ENCODE data around the gene IZUMO1R.
A peak's percentile ranks its signal among the peaks of the same experiment; 100 is the strongest.
"Not testable (repeated sequence)": the region's sequence is repeated elsewhere in the genome, so short reads cannot be mapped to it uniquely, and the experiment has no call there.

Gene IZUMO1R

GRCh38 chr11:94303966-94304958, at the start of gene IZUMO1R:
Gene IZUMO1R (plus strand): TSS chr11:94304580. CDS start chr11:94305637, 1,057 bp downstream.
- no peak for DNase-seq (ENCODE audit: low read depth)

DNA sequence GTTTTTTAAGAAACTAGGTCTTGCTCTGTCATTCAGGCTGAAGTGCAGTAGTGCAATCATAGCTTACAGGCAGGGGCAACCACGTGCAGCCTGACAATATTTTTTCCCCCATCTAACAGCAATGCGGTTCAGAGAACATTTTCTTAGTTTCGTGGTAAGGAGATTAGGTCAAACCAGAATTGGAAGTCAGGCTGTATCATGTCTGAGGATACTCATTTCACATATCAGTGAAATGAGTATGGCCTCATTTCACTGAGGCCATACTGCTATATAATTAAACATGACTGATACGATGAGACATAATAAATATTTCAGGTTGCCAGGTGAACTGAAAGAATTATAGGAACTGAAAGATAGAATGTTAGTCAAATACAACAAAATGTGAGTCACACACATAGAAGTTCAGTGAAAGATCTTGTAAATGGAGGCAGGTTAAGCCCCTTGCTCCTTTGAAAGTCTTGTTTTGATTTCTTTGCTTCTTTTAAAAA, 32.5 kb upstream of the IZUMO1R start:
- peak; percentile 1 for DNase-seq (ENCODE audit: low read depth)

DNA sequence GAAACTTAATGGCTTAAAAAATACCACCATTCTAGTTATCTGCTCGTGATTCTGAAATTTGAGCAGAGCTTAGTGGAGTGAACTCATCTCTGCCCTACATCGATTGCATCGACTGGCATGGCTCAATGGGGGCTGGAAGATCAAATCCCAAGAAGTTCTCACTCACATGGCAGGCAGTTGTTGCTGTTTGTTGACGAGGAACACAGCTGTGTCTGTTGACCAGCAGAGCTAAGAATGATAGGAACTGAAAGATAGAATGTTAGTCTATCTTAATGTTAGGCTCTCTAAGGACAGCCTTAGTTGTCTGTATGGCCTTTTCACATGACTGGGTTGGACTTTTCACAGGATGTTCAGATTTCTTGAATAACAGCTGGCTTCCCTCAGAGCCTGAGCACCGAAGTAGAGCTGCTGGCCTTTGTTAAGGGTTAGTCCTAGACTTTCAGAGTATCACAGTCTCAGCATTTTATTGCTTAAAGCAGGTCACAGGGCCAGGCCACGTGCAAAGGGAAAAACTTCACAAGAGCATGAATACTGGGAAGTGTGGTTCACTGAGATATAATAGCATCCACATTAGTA, 31.6 kb upstream of the IZUMO1R start:
- DNase-seq (ENCODE audit: low read depth) = no peak

GRCh38 chr11:94275961-94276360, 28.4 kb upstream of the IZUMO1R start:
- DNase-seq (ENCODE audit: low read depth) = no peak

GRCh38 chr11:94276943-94277342, 27.4 kb upstream of the IZUMO1R start:
- no peak for DNase-seq (ENCODE audit: low read depth)

DNA sequence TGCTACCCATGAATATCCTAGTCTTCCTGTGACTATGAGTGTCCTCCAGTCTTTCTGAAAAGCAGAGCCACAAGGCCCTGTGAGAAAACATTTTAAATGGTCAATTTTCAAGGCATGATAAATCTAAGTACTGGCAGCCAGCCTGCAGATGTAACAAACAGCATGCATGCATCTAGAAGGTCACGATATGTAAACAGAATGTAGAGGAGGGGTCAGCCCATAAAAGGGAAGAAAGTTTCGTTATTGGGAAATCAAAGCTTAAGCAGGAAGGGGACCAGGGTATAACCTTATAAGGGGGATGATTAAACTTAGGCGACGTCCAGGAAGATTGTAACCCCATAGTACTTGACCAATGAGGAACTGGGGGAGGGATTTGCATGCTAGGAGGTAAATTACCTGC, 26.2 kb upstream of the IZUMO1R start:
- not testable (repeated sequence) for DNase-seq (ENCODE audit: low read depth)

DNA sequence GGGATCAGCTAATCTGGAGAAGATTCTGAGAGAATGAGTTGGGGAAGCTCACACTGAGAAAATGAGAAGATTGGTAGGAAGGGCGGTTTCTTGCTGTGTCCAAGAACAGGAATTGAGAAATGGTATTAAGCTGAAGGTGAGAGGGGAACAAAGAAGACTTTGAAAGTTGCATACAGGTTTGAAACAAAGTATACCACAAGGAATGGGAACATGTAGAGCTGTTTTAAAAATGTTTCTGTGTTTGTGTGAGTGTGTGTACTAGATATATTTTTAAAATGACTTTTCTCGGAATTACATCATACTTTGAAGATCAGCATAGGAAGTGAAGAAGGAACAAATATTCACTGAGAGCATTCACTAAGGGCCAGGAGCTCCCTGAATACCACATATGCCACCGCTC, 24.4 kb upstream of the IZUMO1R start:
- no peak for DNase-seq (ENCODE audit: low read depth)

GRCh38 chr11:94281324-94281723, 23.1 kb upstream of the IZUMO1R start:
- no peak for DNase-seq (ENCODE audit: low read depth)

DNA sequence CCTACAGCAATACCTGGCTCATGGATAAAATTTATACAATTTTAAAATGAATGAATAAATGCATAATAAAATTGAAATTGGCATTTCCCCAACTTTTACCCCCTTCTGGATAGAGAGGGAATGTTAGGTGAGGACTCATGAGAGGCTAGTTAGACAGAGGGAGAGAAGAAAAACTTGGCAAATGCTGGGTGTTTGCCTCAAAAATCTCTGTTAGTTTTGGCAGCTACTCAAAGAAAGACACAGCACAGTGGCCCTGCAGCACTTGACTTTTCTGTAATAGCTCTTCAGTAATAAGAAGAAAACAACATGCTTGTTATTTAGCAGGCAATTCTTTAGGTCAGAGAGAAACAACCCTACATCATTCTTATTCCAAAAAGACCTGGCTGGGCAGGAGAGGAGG, 20.7 kb upstream of the IZUMO1R start:
- DNase-seq (ENCODE audit: low read depth) = no peak

GRCh38 chr11:94295534-94295933, 8.8 kb upstream of the IZUMO1R start:
- DNase-seq (ENCODE audit: low read depth) = peak; percentile 29

GRCh38 chr11:94297985-94298576, 6.3 kb upstream of the IZUMO1R start:
- no peak for DNase-seq (ENCODE audit: low read depth)

GRCh38 chr11:94302776-94303175, 1.6 kb upstream of the IZUMO1R start:
- DNase-seq (ENCODE audit: low read depth) = no peak

- DNase-seq (ENCODE audit: low read depth) = peak; percentile 3
These were observed 766 bp downstream of the IZUMO1R start for GRCh38 chr11:94305146-94305545.

GRCh38 chr11:94307101-94307791, 2.9 kb downstream of the IZUMO1R start:
- DNase-seq (ENCODE audit: low read depth) = no peak

DNA sequence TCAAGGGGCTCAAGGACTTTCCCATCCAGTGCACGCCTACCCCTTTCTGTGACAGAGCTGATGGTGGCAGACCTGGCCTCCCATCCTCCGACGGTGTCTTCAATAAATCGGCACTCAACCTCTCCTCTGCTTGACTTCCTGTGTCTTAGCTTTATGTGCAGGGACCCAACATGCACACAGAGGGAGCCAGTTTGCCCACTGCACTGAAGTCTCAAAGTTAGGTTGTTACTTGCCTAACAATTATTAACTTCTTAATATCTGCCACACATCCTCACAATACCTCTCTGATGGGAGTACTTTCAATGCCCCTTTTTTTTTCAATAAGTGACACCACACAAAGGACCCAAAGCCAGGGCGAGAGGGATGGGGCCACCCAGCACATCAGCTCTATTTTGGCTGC, 3.6 kb downstream of the IZUMO1R start:
- no peak for DNase-seq (ENCODE audit: low read depth)

DNA sequence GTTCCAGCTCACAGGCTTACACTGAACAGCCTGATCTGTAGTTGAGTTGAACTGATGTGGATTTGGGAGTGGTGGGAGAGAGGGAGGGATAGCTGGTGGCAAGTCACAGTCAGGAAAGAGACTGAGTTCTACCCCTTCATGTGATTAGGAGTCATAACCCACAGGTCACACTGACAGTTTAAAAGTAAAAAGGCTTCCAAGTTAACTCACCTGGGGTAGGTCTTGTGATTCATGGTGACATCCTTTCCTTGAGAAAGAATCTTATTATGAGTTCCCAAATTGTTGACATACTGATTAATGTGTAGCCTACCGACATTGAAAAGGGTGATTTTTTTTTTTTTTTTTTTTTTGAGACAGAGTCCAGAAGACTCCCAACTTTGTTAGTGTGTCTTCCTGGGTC, 5.4 kb downstream of the IZUMO1R start:
- DNase-seq (ENCODE audit: low read depth) = no peak

GRCh38 chr11:94310191-94310875, 6.0 kb downstream of the IZUMO1R start:
- DNase-seq (ENCODE audit: low read depth) = no peak

GRCh38 chr11:94312339-94312738, 8.0 kb downstream of the IZUMO1R start:
- no peak for DNase-seq (ENCODE audit: low read depth)

- DNase-seq (ENCODE audit: low read depth) = no peak
These were observed 9.7 kb downstream of the IZUMO1R start for GRCh38 chr11:94314064-94314463.

GRCh38 chr11:94315664-94316063, 11.3 kb downstream of the IZUMO1R start:
- DNase-seq (ENCODE audit: low read depth) = peak; percentile 80

- DNase-seq (ENCODE audit: low read depth) = no peak
These were observed 18.1 kb downstream of the IZUMO1R start for GRCh38 chr11:94322501-94322900.

DNA sequence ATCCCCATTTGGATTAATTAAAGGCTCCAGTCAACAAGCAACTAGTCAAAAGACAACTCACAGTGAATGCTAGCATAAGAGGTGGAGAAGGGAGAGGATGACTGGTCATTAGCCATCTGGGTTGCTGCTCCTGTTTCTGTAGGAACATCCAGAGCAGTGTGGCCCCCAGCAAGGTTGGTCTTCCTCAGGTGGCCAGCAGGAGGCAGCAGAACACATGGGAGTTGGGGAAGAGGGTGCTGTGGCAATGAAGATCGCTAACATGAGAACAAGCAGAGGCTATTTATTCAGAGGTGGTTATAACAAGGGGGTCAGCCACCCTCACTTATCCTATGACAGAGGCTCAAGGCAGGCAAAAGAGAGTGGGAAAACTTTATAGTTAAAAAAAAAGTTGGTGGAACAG, 21.3 kb downstream of the IZUMO1R start:
- DNase-seq (ENCODE audit: low read depth) = peak; percentile 25

All from amniotic epithelial cell (primary cell).